GM19099 (cell line): ENCODE results near the gene CTAGE1.

Source experiments
- POLR2A ChIP-seq: IDR thresholded peaks from 3 replicates; pipeline ENCODE4 v1.6.1; 2011; ENCODE audit warnings: low read depth; ENCODE audit not compliant: insufficient read length; ENCODE audit errors: extremely low read depth

The CTAGE1 gene

GRCh38 chr18:22446911-22447310 lies 29.2 kb upstream of the CTAGE1 start:
- TF ChIP-seq POLR2A = no peak

GRCh38 chr18:22446325-22446724 lies 28.6 kb upstream of the CTAGE1 start:
- TF ChIP-seq POLR2A = no peak

GRCh38 chr18:22441638-22442037 lies 23.9 kb upstream of the CTAGE1 start:
- TF ChIP-seq POLR2A = no peak

GRCh38 chr18:22439447-22439846 lies 21.7 kb upstream of the CTAGE1 start:
- TF ChIP-seq POLR2A = no peak

GRCh38 chr18:22436136-22436535 lies 18.4 kb upstream of the CTAGE1 start:
- TF ChIP-seq POLR2A = no peak

- TF ChIP-seq POLR2A = no peak
Measured at GRCh38 chr18:22434973-22435608, 17.4 kb upstream of the CTAGE1 start.

- no peak for TF ChIP-seq POLR2A
Measured at GRCh38 chr18:22433956-22434355, 16.2 kb upstream of the CTAGE1 start.

- TF ChIP-seq POLR2A = no peak
Measured at GRCh38 chr18:22432657-22433137, 15.0 kb upstream of the CTAGE1 start.

- no peak for TF ChIP-seq POLR2A
Measured at GRCh38 chr18:22429564-22429963, 11.8 kb upstream of the CTAGE1 start.

GRCh38 chr18:22428672-22429071 lies 11.0 kb upstream of the CTAGE1 start:
- TF ChIP-seq POLR2A = no peak

GRCh38 chr18:22427822-22428549 lies 10.3 kb upstream of the CTAGE1 start:
- no peak for TF ChIP-seq POLR2A

GRCh38 chr18:22424565-22424963 lies 6.8 kb upstream of the CTAGE1 start:
- TF ChIP-seq POLR2A = no peak

GRCh38 chr18:22423878-22424564 lies 6.3 kb upstream of the CTAGE1 start:
- no peak for TF ChIP-seq POLR2A

- no peak for TF ChIP-seq POLR2A
Measured at GRCh38 chr18:22422909-22423548, 5.3 kb upstream of the CTAGE1 start.

- no peak for TF ChIP-seq POLR2A
Measured at GRCh38 chr18:22420652-22421051, 2.9 kb upstream of the CTAGE1 start.
